Activated CD4-positive, alpha-beta T cell treated with anti-CD3 and anti-CD28 coated beads, Interleukin-2, Interleukin-6, amounts not matched to agents 100 ng/mL and 50 ng/mL, durations not matched to agents 16 hours and 8 hours (primary cell): Measurements from ENCODE around the gene C12orf54.
"Not testable (repeated sequence)": the region's sequence is repeated elsewhere in the genome, so short reads cannot be mapped to it uniquely, and the experiment has no call there.

Source experiments
- DNase-seq: peaks from one replicate; pipeline ENCODE4 v3.0.0-alpha.2; 2020

Gene C12orf54

DNA sequence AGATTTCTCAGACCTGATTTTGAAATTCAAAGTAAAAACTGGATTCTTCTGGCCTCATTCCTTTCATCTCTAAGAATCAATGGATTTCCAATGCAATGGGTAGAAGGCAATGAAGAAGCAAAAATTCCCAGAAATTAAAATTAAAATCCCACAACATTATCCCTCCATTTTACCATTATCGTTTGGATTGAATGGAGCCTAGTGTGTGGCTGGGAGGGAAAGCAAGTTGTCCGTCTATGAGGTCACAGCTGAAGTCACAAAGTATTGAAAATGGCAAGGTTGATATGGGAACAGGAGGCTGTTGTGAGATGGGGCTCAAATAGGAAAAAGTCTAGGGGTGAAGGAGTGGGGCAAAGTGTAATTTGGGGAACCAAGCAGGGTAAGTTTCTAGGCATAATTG is at the start of gene C12orf54:
C12orf54 (plus strand) TSS at position 301 of the 400 bp plus-strand sequence. CDS start 799 bp downstream, outside the sequence.
- no peak for DNase-seq

DNA sequence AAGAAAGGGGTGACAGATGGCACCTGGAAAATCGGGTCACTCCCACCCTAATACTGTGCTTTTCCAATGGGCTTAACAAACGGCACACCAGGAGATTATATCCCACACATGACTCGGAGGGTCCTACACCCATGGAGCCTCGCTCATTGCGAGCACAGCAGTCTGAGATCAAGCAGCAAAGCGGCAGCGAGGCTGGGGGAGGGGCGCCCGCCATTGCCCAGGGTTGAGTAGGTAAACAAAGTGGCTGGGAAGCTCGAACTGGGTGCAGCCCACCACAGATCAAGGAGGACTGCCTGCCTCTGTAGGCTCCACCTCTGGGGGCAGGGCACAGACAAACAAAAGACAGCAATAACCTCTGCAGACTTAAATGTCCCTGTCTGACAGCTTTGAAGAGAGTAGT is 48.3 kb upstream of the C12orf54 start:
- not testable (repeated sequence) for DNase-seq

DNA sequence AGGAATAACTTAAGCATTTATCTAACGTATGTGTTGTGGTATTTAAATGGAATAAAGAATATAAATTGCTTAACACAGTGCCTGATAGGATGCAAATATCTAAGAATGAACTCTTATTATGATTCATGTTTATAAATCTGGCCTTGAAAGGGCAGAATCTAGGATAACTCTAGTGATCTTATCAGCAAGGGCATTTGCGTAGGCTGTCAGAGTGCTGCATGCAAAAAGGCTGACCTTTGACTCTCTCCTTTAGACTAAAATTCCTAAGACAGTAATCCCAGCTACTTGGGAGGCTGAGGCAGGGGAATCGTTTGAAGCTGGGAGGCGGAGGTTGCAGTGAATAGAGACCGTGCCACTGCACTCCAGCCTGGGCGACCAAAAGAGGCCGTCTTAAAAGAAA is 41.2 kb upstream of the C12orf54 start:
- DNase-seq, result no peak

DNA sequence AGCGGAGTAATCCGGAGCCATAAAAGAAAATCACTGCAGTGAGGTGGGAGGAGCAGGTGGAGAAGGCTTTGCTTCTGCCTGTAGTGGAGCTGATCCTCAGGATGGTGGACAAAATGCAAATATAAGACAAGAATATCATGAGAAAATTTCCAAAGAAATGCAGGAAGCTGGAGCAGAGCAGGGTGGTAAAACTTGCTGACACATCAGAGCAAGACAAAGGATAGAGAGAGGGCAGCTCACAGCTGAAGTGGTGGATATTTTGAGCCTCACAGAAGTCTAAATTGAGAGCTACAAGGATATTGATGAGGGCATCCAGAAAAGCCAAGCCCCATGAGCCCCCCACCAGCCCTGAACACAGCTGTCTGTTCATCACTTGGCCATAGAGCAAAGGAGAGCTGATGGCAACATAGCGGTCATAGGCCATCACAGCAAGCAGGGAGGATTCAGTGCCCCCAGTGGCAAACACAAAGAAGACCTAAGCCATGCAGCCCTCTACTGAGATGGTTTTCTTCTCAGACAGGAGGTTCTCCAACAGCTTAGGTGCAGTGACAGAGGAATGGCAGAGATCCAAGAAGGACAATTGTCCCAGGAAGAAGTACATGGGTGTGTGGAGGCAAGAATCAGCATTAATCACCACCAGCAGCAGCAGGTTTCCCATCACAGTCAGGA is 40.0 kb upstream of the C12orf54 start:
- no peak for DNase-seq

DNA sequence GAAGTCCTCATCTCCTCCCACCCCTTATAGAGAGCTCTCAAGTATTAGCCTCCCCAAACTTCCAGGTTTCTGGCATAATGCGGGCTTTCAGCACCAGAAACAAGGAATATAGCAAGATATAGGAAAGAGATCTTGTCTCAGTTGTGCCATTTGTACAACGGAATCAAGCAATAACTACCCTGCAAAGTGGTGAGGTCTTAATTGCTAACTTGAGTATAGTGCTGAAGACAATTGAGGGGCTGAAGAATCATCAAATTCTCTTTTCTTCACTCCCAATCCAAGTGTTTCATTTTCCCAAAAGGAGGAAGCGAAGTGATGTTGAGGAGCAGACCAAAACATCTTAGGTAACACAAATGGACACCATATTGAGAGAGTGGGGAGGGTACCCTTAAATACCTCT is 36.8 kb upstream of the C12orf54 start:
- no peak for DNase-seq

DNA sequence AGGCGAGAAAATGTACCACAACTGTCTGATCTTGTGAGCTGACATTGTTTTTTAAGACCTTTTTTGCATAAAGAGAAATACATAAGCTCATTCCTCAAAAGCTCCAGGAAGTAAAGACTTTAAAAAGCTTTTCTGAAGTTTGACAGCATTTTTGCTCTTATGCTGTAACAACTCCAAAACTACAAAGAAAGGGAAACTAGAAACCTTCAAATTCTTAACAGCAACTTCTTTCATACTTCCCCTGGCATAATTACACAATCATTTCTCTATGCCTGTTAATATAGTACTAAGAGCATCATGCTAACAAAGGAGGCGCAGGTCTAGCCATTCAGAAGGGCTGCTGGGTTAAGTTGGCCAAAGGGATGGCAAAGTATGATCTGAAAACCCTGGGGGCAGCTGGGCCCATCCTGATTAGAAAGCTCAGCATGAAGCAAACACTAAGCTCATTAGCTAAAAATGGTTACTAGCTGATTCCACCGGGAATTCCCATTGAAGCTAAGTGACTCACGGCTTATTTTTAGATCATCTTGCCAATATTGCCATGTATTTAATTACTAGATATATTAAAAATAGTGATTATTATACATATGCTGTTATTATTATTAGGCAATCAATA is 36.0 kb upstream of the C12orf54 start:
- no peak for DNase-seq

DNA sequence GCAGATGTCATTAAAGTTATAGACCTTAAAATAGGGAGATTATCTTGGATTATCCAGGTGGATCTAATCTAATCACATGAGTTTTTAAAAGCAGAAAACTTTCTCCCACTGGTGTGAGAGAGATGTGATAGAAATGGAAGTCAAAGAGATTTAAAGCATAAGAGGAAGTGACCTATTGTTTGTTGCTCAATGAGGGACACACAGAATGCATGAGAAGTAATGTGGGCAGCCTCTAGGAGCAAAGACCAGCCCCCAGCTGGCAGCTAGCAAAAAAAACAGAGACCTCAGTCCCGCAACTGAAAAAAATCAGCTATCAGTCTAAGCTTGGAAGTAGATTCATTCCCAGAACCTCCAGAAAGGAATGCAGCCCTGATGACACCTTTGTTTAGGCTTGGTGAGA is 34.5 kb upstream of the C12orf54 start:
- no peak for DNase-seq

DNA sequence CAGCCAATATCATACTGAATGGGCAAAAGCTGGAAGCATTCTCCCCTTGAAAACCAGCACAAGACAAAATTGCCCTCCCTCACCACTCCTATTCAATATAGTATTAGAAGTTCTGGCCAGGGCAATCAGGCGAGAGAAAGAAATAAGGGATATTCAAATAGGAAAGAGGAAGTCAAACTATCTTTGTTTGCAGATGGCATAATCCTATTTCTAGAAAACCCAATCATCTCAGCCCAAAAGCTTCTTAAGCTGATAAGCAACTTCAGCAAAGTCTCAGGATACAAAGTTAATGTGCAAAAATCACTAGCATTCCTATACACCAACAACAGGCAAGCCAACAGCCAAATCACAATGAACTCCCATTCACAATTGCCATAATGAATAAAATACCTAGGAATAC is 30.9 kb upstream of the C12orf54 start:
- DNase-seq, result no peak

DNA sequence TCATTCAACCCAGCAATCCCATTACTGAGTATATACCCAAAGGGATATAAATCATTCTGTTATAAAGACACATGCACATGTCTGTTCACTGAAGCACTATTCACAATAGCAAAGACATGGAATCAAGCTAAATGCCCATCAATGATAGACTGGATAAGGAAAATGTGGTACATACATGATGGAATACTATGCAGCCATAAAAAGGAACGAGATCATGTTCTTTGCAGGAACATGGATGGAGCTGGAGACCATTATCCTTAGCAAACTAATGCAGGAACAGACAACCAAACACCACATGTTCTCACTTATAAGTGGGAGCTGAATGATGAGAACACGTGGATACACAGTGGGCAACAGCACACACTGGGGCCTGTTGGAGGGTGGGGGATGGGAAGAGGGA is 29.3 kb upstream of the C12orf54 start:
- not testable (repeated sequence) for DNase-seq

DNA sequence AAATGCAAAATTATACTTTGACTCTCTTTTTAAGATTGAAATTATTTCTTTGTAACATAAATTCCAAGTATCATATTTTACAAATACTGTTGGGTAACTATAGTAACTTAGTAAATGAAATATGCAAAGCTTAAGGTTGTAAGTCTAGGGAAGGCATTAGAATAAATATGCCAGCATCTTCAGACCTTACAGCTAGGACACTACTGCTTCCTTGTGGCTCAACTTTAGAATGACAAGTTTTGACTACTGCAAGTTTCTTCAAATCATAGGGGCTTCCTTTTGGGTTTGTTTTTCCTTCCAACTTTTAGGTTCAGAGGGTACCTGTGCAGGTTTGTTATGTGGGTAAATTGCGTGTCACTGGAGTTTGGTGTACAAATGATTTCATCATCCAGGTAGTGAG is 27.6 kb upstream of the C12orf54 start:
- DNase-seq, result peak; percentile 4

DNA sequence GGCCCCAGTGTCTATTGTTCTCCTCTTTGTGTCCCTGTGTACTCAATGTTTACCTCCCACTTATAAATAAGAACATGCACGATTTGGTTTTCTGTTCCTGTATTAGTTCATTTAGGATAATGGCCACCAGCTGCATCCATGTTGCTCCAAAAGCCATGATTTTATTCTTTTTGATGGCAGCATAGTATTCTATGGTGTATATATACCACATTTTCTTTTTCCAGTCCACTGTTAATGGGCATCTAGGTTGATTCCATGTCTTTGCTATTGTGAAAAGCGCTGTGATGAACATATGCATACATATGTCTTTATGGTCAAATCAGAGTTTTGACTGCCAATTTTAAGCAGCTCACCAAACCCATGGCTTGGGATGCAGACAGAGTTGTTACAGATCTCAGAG is 27.2 kb upstream of the C12orf54 start:
- DNase-seq, result no peak

DNA sequence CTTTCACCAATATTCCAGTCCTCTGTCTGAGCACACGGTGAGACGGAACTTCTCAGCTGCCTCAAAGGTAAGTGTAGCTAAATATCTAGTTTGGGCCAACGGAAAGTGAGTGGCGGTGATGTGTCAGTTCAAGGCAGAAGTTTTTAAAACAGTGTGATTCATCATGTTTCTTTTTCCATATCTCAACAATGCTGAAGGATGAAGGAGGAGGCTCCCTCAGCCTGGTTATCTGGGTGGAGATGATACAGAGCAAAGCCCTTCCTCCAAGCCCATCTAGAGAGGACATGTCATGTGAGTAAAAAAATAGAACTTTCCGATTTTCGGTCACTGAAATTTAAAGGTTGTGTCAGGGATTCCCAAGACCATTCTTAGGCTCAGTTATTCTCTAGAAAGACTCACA is 23.0 kb upstream of the C12orf54 start:
- DNase-seq, result no peak

DNA sequence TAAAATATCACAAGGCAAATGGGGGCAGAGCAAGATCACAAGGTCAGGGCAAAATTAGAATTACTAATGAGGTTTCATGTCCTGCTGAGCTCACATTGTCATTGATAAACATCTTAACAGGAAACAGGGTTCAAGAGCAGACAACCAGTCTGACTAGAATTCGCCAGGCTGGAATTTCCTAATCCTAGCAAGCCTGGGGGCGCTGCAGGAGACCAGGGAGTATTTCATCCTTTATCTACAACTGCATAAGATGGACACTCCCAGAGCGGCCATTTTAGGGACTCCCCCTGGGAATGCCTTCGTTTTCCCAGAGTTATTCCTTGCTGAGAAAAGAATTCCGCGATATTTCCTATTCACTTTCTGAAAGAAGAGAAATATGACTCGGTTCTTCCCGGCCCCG is 13.3 kb upstream of the C12orf54 start:
- not testable (repeated sequence) for DNase-seq

DNA sequence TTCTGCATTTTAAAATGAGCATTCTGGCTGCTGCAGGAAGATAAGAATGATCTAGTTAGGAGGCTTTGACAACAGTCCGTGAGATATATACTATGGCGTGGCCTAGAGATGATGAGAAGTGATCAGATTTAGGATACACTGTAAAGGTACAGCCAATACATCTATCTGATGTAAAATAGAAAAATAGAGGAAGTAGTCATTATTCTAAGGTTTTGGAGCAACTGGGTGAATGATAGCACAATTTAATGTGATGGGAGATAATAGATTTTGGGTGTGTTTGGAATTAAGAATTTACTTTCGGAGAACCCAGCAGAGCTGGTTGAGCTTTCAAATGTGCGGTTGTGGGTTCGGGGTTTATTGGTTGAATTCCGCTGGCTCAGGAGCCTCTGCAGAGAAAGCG is 10.0 kb upstream of the C12orf54 start, which contains the start of gene ANP32D:
ANP32D (plus strand) TSS at position 301 of the 400 bp plus-strand sequence. CDS start 106 bp downstream, outside the sequence.
- no peak for DNase-seq

DNA sequence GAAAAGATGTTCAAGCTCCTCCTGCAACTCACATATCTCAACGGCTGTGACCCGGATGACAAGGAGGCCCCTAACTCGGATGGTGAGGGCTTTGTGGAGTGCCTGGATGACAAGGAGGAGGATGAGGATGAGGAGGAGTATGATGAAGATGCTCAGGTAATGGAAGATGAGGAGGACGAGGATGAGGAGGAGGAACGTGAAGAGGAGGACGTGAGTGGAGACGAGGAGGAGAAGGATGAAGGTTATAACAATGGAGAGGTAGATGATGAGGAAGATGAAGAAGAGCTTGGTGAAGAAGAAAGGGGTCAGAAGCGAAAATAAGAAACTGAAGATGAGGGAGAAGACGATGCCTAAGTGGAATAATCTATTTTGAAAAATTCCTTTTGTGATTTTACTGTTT is 9.2 kb upstream of the C12orf54 start:
- DNase-seq, result no peak

DNA sequence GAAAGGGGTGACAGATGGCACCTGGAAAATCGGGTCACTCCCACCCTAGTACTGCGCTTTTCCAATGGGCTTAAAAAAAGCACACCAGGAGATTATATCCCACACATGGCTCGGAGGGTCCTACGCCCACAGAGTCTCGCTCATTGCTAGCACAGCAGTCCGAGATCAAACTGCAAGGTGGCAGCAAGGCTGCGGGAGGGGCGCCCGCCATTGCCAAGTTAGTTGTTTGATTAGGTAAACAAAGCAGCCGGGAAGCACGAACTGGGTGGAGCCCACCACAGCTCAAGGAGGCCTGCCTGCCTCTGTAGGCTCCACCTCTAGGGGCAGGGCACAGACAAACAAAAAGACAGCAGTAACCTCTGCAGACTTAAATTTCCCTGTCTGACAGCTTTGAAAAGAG is 7.8 kb upstream of the C12orf54 start:
- DNase-seq, result not testable (repeated sequence)

DNA sequence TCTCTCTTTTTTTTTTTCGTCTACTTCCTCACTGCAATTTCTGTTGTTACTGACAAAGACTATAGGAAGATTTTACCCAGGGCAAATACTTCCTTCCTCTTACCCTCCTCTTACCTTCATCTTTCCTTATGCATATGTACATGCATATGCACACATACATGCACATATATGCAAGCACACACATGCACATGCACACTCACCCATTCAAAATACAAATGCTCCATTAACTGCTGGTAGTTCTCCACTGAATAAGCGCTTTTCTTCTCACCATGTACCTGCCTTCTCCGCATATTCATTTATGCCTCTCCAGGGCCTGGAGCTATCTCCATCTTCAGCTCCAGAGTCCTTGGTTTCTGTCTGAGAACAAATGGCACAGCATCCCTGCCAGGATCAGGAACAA is 632 bp downstream of the C12orf54 start:
- no peak for DNase-seq

DNA sequence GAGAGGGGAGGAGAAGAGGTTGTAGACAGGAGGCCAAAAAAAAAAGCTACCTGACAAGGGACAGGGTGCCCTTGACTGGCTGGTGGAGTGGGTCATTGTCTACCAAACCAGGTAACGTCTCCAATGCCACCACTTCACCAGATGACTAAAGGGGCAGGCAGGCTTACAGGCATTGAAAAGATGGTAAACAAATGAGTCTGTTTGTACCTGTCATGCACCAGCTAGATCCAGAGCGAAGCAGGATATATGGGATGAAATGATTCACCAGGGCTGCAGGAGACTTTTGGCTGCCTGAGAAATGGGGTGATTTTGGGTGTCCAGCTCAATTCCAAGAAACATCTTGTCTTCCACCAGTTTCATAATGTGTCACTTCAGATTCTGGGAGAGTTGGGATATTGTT is 4.0 kb downstream of the C12orf54 start:
- no peak for DNase-seq

DNA sequence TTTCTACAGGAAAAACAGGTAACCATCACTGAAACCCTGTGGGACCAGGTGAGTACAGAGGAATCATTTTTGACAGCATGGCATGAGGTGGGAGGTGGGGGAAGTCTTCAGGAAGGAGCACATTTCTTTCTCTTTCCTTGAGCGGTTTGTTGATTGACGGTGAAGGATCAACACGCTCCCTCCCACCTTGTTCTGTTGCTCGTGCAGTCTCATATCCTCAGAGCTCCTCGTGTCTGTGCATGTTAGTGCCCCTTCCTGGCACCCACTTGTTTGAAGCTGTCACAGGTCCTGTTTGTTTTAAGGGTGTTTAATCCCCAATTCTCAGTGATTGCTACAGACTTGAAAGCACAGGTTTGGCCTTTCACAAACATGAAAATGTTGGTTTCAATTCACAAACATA is 4.4 kb downstream of the C12orf54 start:
- no peak for DNase-seq

DNA sequence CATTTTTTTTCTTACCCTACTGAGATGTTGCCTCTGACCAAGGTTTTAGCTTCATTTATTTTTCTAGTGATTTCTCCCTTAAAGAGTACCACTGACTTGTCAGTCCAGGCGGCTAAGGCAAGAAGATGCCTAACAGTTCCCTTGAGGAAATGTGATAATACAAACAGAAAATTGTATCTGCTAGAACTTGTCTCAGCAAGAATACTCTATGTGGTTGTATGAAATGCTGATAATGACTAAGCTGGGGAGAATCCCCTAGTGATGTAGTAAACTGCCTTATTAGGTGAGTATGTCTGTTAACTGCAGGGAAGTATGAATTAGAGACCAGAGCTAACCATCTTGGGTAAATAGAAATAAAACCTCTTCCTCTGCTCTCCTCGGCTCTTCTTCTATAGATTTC is 6.7 kb downstream of the C12orf54 start:
- peak; percentile 5 for DNase-seq

DNA sequence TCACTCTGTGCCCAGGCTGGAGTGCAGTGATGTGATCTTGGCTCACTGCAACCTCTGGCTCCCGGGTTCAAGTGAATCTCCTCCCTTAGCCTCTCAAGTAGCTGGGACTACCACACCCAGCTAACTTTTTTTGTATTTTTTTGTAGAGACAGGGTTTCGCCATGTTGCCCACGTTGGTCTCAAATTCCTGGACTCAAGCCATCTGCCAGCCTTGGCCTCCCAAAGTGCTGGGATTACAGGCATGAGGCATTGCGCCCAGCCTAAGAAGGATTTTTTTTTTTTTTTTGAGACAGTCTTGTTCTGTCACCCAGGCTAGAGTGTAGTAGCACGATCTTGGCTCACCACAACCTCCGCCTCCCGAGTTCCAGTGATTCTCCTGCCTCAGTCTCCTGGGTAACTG is 7.2 kb downstream of the C12orf54 start:
- DNase-seq, result not testable (repeated sequence)

DNA sequence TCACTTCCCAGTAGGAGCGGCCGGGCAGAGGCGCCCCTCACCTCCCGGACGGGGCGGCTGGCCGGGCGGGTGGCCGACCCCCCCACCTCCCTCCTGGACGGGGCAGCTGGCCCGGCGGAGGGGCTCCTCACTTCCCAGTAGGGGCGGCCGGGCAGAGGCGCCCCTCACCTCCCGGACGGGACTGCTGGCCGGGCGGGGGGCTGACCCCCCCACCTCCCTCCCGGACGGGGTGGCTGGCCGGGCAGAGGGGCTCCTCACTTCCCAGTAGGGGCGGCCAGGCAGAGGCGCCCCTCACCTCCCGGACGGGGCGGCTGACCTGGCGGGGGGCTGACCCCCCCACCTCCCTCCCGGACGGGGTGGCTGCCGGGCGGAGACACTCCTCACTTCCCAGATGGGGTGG is 18.0 kb downstream of the C12orf54 start:
- not testable (repeated sequence) for DNase-seq

DNA sequence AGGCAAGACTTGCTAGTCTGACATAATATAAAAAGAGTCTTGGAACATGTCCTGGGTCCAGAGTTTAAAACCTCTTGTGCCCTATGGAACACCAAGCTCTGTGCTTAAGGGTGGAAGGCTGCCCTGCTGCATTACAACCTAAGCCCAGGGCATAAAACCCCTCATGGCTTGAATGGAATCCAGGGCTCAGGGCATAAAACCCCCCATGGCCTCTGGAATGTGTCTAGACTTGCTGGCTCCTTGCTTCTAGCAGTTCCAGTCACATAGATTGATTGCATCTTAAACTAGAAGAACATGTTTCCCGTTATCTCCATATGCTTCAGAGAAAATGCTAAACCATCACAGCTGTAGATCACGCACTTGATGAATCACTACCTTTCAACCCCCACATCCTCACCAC is 24.5 kb downstream of the C12orf54 start:
- DNase-seq, result not testable (repeated sequence)

DNA sequence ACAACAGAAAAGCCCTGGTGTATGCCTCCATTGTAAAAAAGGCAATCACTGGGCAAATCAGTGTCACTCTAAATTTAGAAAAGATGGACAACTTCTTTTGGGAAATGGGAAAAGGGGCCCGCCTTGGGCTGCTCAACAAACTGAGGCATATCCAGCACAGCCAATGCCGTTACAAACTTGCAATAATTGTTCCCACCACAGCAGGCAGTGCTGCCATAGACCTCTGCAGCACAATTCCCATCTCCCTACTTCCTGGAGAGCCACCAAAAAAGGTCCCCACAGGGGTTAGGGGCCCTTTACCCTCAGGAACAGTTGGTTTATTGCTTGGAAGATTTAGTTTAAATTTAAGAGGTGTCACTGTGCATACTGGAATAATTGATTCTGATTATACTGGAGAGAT is 26.7 kb downstream of the C12orf54 start:
- DNase-seq, result no peak

DNA sequence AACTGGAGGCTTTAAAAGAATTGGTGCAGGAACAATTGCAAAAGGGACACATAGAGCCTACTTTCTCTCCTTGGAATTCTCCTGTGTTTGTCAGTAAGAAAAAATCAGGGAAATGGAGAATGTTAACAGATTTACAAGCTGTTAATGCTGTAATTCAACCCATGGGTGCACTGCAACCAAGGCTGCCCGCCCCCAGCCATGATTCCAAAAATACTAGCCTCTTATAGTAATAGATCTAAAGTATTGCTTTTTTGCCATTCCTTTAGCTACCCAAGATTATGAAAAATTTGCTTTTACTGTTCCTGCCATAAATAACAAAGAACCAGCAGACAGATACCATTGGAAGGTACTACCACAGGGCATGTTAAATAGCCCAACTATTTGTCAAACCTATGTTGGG is 27.8 kb downstream of the C12orf54 start:
- DNase-seq, result no peak
